ENCODE data around the gene TPSD1. TPM values are rescaled to one million over a fixed set of nuclear protein-coding genes. Genes with fewer than 3 reads are reported as not detected.

The TPSD1 gene
- total RNA-seq, 3 donors from 2014 or later (not counting 1 experiment from before 2014, with no cell fraction given): 3.2 TPM; not detected in 2

- intact Hi-C loops (cut with micrococcal nuclease): no loop called here
- no peak overlapping the region for H3K27ac ChIP-seq (ENCODE audit: low read length)
- 95% methylated on average over 43 of the region's 43 CpGs for WGBS (ENCODE audit: insufficient coverage)
- peaks cover 15% of the 10 kb centered on the region for H3K4me1 ChIP-seq (ENCODE audit: control insufficient read depth, insufficient read depth, low read length)
- Mint-ChIP-seq H3K4me1 (no peaks in the 10 kb centered on the region), H3K27me3 (ENCODE audit: low read depth in 2 of 2) (no peaks in the 10 kb centered on the region), H3K27ac (no peak overlapping the region), H3K9me3 (no peaks in the 10 kb centered on the region), H3K36me3 (no peaks in the 10 kb centered on the region), H3K4me3 (no peak overlapping the region)
- no peak for DNase-seq
- TF ChIP-seq CTCF (IDR thresholded peaks at IDR 0.05): no peak
- no peak overlapping the region for H3K4me3 ChIP-seq (ENCODE audit: low read length)
- H3K27me3 ChIP-seq (ENCODE audit: control insufficient read depth, insufficient read depth, low read length): no peaks in the 10 kb centered on the region
- H3K36me3 ChIP-seq (ENCODE audit: control insufficient read depth, insufficient read depth, low read length): no peaks in the 10 kb centered on the region
- ATAC-seq: no peak
- H3K9me3 ChIP-seq (ENCODE audit: control insufficient read depth, insufficient read depth, low read length): no peaks in the 10 kb centered on the region
These were observed 46.8 kb upstream of the TPSD1 start for GRCh38 chr16:1209081-1209480.

GRCh38 chr16:1210461-1210860 is 45.4 kb upstream of the TPSD1 start:
- H3K4me3 Mint-ChIP-seq: no peak overlapping the region
- Histone ChIP-seq H3K4me1 (ENCODE audit: control insufficient read depth, insufficient read depth, low read length) (peaks cover 15% of the 10 kb centered on the region), H3K27ac (ENCODE audit: low read length) (no peak overlapping the region), H3K4me3 (ENCODE audit: low read length) (no peak overlapping the region), H3K9me3 (ENCODE audit: control insufficient read depth, insufficient read depth, low read length) (no peaks in the 10 kb centered on the region), H3K27me3 (ENCODE audit: control insufficient read depth, insufficient read depth, low read length) (no peaks in the 10 kb centered on the region), H3K36me3 (ENCODE audit: control insufficient read depth, insufficient read depth, low read length) (no peaks in the 10 kb centered on the region)
- no peaks in the 10 kb centered on the region for H3K4me1 Mint-ChIP-seq
- intact Hi-C loops (cut with micrococcal nuclease): no loop called here
- H3K9me3 Mint-ChIP-seq: no peaks in the 10 kb centered on the region
- ATAC-seq (no peak), DNase-seq (no peak)
- H3K27me3 Mint-ChIP-seq (ENCODE audit: low read depth in 2 of 2): no peaks in the 10 kb centered on the region
- H3K36me3 Mint-ChIP-seq: no peaks in the 10 kb centered on the region
- WGBS (ENCODE audit: insufficient coverage): 89% methylated on average over 20 of the region's 23 CpGs
- no peak overlapping the region for H3K27ac Mint-ChIP-seq
- TF ChIP-seq CTCF (IDR thresholded peaks at IDR 0.05): no peak

- no peaks in the 10 kb centered on the region for H3K9me3 ChIP-seq (ENCODE audit: control insufficient read depth, insufficient read depth, low read length)
- no peaks in the 10 kb centered on the region for H3K27me3 Mint-ChIP-seq (ENCODE audit: low read depth in 2 of 2)
- H3K4me3 Mint-ChIP-seq: no peak overlapping the region
- intact Hi-C loops (cut with micrococcal nuclease): no loop called here
- ATAC-seq (no peak), DNase-seq (no peak)
- H3K36me3 Mint-ChIP-seq: no peaks in the 10 kb centered on the region
- H3K27ac ChIP-seq (ENCODE audit: low read length): no peak overlapping the region
- no peak overlapping the region for H3K4me3 ChIP-seq (ENCODE audit: low read length)
- no peak for TF ChIP-seq CTCF (IDR thresholded peaks at IDR 0.05)
- no peaks in the 10 kb centered on the region for H3K36me3 ChIP-seq (ENCODE audit: control insufficient read depth, insufficient read depth, low read length)
- H3K4me1 ChIP-seq (ENCODE audit: control insufficient read depth, insufficient read depth, low read length): peaks cover 15% of the 10 kb centered on the region
- H3K27ac Mint-ChIP-seq: no peak overlapping the region
- peaks cover 0 to 4% of the 10 kb centered on the region in 2 donors for H3K4me1 Mint-ChIP-seq
- no peaks in the 10 kb centered on the region for H3K27me3 ChIP-seq (ENCODE audit: control insufficient read depth, insufficient read depth, low read length)
- no peaks in the 10 kb centered on the region for H3K9me3 Mint-ChIP-seq
- WGBS (ENCODE audit: insufficient coverage): 89% methylated on average over 65 of the region's 65 CpGs
These were observed 44.2 kb upstream of the TPSD1 start for GRCh38 chr16:1211451-1212268.
